ENCODE measurements around the gene KIF5A.
"Not testable (repeated sequence)": the region's sequence is repeated elsewhere in the genome, so short reads cannot be mapped to it uniquely, and the experiment has no call there.

KIF5A gene

DNA sequence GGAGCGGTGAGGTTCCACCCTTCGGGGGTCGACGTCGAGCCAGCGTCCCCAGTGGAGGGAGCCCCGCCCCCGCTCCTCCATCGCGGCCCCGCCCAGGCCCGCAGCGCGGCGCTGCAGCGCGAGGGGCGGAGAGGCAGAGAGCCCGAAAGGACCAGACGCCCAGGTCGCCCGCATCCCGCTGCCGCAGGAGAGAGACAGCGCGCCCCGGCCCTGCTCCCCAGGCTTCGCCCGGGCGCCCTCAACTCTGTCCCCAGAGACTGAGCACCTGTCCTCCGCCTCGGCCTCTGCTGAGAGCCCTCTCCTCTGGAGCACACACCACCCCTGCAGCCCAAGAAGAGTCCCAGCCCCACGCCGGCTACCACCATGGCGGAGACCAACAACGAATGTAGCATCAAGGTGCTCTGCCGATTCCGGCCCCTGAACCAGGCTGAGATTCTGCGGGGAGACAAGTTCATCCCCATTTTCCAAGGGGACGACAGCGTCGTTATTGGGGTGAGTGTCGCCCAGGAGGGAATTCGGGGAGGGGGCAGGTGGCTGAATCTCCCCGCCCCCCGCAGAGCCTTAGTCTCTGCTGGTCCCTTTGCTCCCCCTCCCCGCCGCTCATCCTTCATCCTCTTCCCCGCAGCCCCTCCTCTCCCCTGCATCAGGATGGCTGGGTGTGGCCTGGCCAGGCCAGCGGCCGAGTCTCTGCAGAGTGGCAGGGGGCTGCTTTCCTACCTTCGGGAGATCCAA lies at the start of gene KIF5A:
Gene KIF5A, plus strand, starts transcription at position 136 of the 732 bp plus-strand sequence. Its CDS starts 228 bp downstream, at position 364.
- peak; percentile 27 for DNase-seq

DNA sequence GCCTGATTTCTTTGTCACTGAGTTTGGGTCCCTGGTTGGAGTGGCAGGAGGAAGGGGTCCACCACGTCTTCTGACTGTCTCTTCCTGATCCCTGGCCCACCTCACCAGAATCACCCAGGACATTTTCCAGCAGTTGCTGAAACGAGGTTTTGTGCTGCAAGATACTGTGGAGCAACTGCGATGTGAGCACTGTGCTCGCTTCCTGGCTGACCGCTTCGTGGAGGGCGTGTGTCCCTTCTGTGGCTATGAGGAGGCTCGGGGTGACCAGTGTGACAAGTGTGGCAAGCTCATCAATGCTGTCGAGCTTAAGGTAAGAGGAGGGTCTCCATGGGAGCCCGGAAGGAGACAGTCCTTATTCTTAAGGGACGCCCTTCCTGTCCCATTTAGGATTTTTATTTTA lies 49.6 kb upstream of the KIF5A start:
- no peak for DNase-seq

DNA sequence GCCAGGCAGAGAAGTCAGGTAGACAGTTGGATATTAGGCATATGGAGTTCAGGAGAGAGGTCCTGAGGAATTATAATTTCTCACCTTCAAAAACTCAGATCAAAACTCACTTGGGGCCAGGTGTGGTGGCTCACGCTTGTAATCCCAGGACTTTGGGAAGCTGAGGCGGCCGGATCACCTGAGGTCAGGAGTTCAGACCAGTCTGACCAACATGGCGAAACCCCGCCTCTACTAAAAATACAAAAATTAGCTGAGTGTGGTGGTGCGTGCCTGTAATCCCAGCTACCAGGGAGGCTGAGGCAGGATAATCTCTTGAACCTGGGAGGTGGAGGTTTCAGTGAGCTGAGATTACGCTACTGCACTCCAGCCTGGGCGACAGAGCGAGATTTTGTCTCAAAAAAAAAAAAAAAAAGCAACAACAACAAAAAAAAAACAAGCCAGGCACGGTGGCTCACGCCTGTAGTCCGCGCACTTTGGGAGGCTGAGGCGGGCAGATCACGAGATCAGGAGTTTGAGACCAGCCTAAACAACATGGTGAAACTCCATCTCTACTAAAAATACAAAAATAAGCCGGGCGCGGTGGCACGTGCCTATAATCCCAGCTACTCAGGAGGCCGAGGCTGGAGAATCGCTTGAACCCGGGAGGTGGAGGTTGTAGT lies 47.4 kb upstream of the KIF5A start:
- DNase-seq = not testable (repeated sequence)

DNA sequence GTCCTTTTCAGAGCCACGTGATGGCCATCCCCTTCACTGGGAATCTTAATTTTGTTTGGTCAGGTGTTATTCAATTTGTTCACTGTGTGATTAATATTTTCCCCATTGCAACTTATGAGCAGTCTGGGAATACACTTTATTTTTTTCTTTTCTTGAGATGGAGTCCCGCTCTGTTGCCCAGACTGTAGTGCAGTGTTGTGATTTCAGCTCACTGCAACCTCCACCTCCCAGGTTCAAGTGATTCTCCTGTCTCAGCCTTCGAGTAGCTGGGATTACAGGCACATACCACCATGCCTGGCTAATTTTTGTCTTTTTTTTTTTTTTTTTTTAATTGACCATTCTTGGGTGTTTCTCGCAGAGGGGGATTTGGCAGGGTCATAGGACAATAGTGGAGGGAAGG lies 43.3 kb upstream of the KIF5A start:
- not testable (repeated sequence) for DNase-seq

DNA sequence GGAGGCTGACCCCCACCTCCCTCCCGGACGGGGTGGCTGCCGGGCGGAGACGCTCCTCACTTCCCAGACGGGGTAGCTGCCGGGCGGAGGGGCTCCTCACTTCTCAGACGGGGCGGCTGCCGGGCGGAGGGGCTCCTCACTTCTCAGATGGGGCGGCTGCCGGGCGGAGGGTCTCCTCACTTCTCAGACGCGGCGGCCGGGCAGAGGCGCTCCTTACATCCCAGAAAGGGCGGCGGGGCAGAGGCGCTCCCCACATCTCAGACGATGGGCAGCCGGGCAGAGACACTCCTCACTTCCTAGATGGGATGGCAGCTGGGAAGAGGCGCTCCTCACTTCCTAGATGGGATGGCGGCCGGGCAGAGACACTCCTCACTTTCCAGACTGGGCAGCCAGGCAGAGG lies 42.0 kb upstream of the KIF5A start:
- not testable (repeated sequence) for DNase-seq

DNA sequence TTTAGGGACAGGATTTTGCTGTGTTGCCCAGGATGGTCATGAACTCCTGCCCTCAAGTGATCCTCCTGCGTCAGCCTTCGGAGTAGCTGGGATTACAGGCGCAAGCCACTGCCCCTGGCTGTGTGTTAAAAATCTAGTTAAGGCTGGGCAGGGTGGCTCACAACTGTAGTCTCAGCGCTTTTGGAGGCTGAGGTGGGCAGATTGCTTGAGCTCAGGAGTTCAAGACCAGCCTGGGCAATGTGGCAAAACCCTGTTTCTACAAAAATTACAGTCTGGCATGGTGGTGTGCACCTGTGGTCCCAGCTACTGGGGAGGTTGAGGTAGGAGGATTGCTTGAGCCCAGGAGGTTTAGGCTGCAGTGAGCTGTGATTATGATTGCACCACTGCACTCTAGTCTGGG lies 38.7 kb upstream of the KIF5A start:
- no peak for DNase-seq

DNA sequence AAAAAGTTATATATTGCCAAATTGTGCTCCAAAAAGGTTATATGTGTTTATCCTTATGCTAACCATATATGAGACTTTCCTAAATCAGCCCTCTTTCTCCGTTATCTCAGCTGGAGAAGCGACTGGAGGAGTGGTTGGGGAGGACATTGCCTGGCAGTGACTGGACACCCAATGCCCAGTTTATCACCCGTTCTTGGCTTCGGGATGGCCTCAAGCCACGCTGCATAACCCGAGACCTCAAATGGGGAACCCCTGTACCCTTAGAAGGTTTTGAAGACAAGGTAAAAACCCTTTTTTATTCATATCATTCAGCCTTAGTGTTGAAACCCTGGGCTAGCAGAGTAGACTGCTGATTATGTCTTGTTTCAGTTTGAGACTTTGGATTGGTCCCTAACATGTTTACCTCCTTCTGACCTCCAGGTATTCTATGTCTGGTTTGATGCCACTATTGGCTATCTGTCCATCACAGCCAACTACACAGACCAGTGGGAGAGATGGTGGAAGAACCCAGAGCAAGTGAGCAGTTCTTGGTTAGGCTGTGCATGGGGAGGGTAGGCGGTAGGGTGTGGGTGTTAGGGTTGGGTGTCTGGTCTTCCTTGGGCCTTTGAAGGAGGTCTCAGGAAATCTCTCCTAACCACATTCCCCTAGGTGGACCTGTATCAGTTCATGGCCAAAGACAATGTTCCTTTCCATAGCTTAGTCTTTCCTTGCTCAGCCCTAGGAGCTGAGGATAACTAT lies 38.1 kb upstream of the KIF5A start:
- no peak for DNase-seq

DNA sequence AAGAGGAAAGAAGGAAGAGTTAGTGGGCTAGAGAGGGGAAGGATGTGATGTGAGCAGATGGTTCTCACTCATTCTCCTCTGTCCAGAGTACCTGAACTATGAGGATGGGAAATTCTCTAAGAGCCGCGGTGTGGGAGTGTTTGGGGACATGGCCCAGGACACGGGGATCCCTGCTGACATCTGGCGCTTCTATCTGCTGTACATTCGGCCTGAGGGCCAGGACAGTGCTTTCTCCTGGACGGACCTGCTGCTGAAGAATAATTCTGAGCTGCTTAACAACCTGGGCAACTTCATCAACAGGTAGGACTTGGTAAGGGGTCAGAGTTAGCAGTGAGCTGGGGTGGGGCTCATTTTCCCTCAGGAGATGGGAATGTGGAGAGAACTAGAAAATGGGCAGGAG lies 37.2 kb upstream of the KIF5A start:
- no peak for DNase-seq

DNA sequence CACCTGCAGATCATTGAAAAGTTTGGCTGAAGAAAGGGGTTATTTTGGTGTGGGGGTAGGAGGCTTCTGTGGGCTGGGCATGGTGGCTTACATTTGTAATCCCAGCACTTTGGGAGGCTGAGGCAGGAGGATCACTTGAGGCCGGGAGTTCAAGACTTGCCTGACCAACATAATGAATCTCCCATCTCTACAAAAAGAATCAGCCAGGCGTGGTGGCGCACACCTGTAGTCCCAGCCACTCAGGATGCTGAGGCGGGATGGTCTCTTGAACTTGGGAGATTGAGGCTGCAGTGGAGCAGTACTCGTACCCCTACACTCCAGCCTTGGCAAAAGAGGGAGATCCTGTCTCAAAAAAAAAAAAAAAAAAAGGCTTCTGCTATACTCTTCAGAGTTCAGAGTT lies 36.6 kb upstream of the KIF5A start:
- DNase-seq = no peak

DNA sequence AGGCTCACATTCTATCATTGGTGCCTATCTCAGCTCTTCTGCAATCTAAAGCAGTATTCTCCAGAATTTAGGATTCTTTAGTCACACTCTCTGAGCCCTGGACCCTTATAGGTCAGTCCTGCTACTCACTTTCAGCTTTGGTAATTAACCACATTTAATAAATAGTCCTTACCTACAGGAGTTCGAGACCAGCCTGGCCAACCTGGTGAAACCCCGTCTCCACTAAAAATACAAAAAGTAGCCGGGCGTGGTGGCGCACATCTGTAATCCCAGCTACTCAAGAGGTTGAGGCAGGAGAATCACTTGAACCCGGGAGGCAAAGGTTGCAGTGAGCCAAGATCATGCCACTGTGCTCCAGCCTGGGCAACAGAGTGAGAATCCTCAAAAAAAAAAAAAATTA lies 36.2 kb upstream of the KIF5A start:
- DNase-seq = not testable (repeated sequence)

DNA sequence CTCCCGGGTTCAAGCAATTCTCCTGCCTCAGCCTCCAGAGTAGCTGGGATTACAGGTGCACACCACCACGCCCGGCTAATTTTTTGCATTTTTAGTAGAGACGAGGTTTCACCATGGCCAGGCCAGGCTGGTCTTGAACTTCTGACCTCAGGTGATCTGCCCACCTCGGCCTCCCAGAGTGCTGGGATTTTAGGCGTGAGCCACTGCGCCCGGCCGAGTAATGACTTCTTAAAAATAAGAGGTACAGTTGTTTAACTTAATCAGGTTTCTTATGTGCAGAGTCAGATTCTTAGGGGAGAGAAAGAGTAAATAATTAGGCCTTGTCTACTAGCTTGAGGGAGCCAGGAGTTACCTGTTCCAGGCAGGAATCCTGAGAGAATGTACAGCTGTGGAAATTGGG lies 35.6 kb upstream of the KIF5A start:
- not testable (repeated sequence) for DNase-seq

DNA sequence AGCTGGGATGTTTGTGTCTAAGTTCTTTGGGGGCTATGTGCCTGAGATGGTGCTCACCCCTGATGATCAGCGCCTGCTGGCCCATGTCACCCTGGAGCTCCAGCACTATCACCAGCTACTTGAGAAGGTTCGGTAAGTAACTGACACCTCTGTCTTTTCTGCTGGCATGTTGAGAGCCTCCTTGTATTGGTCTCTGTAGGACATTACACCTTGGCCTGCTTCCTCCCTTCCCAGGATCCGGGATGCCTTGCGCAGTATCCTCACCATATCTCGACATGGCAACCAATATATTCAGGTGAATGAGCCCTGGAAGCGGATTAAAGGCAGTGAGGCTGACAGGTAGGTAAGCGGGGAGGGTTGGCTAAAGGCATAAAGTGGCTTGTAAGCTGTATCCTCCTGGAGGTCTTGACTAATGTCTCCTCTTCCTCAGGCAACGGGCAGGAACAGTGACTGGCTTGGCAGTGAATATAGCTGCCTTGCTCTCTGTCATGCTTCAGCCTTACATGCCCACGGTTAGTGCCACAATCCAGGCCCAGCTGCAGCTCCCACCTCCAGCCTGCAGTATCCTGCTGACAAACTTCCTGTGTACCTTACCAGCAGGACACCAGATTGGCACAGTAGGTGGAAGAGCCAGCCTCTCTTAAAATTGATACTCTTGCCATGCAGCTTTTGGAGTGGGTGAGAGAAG lies 35.0 kb upstream of the KIF5A start:
- DNase-seq = no peak

DNA sequence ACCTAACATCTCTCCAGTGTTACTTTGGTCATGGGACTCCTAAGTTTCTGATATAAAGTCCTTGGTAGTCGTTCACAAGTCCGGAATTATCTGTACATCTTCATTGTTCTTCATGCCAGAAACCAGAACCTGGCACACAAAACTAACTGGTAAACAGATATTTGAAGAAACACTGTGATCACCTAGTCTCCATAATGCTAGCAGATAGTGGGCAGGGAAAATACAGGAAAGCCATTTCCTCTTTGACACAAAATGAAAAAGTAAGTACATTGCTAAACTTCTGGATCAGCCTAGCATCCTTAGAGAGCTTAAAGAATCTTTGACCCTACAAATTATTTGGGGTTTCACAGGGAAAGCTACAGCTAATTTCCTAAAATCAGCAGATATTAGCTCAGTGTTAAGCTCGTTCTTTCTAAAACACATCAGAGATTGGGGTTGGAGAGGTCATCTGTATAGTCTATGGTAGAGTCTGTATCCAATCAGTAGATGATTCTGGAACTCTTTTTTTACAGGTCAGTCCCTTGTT lies 34.4 kb upstream of the KIF5A start:
- DNase-seq = no peak

DNA sequence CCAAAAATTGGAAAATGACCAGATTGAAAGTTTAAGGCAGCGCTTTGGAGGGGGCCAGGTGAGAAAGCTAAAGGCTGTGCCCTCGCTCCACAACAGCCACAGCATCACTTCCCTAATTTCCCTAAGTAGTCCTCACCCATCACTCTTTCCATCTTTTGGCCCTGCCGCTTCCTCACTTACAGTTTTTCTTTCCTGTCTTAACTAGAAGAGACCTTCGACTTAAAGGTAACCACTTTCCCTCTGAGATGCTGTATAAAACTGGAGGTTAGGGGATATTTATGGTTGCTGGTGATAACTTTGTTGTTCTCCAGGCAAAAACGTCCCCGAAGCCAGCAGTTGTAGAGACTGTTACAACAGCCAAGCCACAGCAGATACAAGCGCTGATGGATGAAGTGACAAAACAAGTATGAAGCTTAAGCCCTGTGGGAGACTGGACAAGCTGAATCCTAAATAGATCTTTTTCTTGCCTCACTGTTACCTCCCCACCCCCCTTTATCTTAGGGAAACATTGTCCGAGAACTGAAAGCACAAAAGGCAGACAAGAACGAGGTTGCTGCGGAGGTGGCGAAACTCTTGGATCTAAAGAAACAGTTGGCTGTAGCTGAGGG lies 33.8 kb upstream of the KIF5A start:
- DNase-seq = no peak

DNA sequence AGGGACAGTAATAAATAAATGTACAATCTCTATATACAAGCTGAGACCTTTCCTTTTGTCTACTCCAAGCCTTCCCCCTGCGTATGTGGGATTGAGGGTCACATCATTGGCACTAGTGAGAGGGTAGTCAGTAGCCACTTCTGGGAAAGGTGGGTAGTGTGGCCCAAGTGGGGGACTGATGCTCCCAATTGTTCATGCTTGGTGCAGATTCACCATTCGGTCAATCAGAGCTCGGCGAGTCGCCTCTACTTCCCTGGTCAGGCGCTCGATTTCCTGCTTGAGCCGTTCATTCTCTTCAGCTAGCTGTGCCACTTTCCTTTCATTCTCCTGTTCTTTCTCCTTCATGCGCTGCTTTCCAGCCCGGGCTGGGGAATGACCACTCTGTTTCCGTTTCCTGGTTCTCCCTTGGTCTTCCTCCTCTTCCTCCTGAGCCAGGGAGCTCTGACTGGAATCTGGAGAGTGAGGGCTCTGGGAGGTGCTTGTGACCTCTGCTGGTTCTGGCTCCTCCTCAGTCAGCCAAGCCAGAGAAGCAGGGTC lies 33.2 kb upstream of the KIF5A start:
- DNase-seq = no peak

DNA sequence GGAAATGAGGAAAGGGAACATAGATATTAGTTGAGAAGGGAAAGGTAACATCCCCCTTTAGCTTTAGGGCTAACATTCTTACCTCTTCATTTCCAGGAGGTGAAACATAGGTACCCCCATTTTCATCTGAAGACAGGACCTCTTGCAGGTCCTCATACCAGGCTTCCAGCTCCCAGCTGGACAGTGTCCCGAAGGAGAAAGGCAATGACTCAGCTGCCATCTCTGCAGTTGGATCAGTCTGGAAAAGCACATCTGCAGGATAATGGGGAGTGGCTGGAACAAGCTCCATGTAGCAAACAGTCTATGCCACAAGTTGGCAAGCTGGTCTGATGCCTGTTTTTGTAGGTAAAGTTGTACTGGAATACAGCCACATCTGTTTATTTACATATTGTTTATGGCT lies 32.7 kb upstream of the KIF5A start:
- no peak for DNase-seq

DNA sequence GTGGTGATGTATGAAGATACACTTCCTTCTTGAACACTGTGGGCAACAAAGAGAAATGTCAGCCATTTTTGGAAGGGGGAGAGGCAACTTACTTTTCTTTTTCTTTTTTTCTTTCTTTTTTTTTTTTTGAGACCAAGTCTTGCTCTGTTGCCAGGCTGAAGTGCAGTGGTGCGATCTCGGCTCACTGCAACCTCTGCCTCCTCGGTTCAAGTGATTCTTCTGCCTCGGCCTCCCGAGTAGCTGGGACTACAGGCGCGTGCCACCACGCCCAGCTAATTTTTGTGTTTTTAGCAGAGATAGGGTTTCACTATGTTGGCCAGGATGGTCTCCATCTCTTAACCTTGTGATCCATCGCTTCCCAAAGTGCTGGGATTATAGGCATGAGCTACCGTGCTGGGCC lies 32.1 kb upstream of the KIF5A start:
- not testable (repeated sequence) for DNase-seq

DNA sequence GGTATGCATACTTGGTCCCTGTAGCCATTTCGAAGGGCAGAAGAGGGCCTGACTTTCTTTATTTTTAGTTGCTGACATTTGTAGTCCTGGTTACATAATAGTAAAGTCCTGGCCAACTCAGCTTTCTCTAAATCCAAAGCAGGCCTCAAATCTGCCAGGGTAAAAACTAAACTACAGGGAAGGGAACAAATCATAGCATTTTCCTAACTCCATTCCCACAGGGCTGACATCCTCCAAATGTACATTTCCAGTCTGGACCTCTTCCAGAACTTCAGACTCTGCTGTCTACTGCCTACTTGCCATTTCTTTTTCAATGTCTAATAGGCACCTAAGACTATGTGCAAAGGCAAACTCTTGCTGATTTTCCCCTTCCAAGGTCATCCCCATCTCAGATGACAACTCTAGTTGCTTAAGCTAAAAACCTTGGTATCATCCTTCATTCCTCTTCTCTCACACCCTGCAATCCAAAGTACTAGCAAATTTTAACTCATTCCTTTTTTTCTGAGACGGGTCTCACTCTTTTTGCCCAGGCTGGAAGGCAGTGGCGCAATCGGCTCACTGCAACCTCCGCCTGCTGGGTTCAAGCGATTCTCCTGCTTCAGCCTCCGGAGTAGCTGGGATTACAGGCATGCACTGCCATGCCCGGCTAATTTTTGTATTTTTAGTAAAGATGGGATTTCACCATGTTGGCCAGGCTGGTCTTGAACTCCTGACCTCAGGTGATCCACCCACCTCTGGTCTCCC lies 31.5 kb upstream of the KIF5A start:
- no peak for DNase-seq

DNA sequence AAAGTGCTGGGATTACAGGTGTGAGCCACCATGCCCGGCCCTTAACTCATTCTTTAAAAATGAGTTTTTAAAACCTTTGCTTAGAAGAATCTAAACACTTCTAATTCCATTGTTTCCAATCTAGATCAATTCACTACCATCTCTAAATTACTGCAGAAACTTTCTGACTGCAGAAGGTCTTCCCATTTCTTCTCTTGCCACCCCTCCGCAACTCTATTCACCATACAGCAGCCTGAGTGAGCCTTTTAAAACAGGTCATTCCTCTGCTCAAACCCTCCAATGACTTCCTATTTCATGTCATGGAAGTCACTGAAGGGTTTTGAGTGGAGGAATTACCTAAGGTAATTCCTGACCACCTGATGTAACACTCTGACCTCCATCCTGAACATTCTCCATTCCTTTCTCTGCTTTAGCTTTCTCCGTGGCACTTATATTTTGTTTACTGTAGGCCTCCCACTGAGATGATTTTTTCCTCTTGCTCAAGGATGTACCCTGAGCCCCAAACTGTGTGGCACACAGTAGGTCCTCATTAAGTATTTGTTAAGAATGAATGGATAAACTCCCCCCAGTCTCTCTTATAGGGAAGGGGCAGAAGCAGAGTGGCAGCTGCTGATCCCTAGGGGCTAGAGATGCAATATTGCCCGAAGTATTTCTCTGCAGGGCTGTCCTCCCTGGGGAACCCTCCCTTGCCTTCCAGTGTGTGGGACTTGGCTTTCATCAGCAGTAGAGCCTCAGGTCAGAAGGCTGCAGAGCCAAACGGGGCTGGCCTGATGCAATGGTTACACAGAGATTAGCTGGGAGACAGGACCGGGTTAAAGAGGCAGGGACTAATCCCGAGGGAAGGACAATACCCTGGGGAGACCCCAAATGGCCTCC lies 30.7 kb upstream of the KIF5A start:
- no peak for DNase-seq

DNA sequence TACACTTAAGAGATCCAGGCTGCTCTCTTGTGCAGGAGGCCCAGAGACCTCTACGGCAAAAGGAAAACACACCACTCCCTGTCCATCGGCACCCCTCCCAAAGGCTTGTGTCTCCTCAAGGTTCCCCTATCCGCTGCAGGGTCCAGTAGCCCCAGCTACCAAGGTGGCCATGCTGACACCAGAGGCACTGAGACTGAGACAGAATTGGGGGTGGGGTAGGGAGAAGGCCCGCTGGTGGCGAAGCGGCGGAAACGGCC lies 30.1 kb upstream of the KIF5A start:
- DNase-seq = no peak

All from NCI-H1092 (cell line).